ENCODE measurements around the gene OPTN. TPM values are rescaled to one million over a fixed set of nuclear protein-coding genes. Genes with fewer than 3 reads are reported as not detected.
"Not testable (repeated sequence)": the region's sequence is repeated elsewhere in the genome, so short reads cannot be mapped to it uniquely, and the experiment has no call there.

OPTN gene
- total RNA-seq (2012; rRNA removed) = 33.9 and 55.5 TPM in 2 replicates

DNA sequence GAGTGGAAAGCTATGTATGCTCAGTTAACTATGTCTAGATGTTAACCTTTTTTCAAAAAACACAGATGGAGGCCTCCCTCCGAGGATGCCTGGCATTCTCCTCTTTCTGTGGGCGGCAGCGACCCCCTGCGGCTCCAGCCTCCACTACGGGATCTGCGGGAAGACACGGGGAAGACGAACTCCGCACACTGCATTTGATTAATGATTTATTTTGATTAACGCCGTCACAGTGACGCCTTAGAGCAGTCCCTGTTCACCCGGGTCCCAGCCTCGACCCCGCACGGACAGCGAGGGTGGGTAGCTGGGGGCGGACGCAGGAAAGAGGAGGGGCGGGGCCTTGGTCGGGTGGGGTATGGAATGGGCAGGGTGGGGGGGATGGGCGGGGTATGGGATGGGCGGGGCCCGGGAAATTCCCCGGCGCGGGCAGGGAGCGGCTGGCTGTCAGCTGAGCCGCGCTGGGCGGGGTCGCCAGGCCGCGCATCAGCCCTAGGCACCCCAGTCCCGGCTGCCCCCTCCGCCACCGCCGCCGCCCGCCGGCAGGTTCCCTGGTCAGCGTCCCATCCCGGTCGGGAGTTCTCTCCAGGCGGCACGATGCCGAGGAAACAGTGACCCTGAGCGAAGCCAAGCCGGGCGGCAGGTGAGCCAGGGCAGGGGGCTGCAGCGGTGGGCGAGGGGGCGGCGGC lies at the start of gene OPTN:
TSS of gene OPTN (plus strand) at position 498 of the 683 bp plus-strand sequence. CDS start 8,960 bp downstream, outside the sequence.
- Histone ChIP-seq H3K4me3 (ENCODE audit: low read length) (peak within 1 kb of the TSS; percentile 78), H3K9ac (ENCODE audit: low read depth, low read length) (peak within 1 kb of the TSS; percentile 92), H3K9me3 (replicated peaks; ENCODE audit: low read length) (no peaks in the 10 kb centered on the region), H3K27me3 (ENCODE audit: control insufficient read depth, insufficient read depth, low read length) (no peaks in the 10 kb centered on the region), H3K4me2 (ENCODE audit: low read length) (peak within 1 kb of the TSS; percentile 89), H3K4me1 (ENCODE audit: control insufficient read depth, insufficient read depth, low read length) (peaks cover 15% of the 10 kb centered on the region), H3K36me3 (ENCODE audit: insufficient read depth, low read length) (peaks cover 5% of the 10 kb centered on the region)

DNA sequence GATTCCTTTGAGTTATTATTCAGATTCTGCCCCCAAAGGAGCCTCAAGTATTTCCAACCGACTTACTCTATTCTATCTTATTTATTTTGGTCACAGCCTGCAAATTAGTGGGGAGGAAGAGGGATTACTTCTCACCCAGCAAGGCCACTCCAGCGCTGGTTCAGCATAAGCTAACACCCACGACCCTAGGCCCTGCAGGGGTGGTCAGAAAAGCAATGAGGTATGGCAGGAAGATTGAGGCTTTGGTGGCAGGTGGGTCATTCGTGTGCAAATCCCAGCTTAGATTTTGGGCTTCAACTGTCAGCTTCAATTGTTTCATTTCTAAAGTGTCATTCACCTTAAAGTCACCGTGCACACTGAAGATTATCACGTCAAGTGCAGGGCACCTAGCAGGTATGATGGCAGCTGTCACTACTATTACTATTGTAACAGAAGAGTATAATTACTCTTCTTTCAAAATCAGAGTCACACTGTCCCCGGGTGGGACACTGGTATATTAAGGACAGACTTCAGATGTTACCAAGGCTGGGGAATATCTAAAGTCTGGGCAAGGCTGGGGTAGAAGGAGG lies 48.8 kb upstream of the OPTN start:
- Histone ChIP-seq H3K4me1 (ENCODE audit: control insufficient read depth, insufficient read depth, low read length) (no peaks in the 10 kb centered on the region), H3K9me3 (replicated peaks; ENCODE audit: low read length) (no peaks in the 10 kb centered on the region), H3K4me3 (ENCODE audit: low read length) (no peak overlapping the region), H3K4me2 (ENCODE audit: low read length) (no peak overlapping the region), H3K9ac (ENCODE audit: low read depth, low read length) (no peak overlapping the region), H3K36me3 (ENCODE audit: insufficient read depth, low read length) (no peaks in the 10 kb centered on the region), H3K27me3 (ENCODE audit: control insufficient read depth, insufficient read depth, low read length) (peaks cover 20% of the 10 kb centered on the region)

DNA sequence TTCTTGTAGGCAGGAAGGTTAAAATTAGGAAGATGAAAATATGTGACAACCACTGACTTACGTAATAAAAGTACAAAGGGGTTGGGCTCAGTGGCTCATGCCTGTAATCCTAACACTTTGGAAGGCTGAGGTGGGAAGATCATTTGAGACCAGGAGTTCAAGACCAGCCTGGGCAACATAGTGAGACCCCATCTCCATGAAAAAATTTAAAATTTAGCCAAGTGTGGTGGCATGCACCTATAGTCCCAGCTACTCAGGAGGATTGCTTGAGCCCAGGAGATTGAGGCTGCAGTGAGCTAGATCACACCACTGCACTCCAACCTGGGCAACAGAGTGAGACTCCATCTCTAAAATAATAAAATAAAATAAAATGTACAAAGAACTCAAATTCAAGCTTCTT lies 46.8 kb upstream of the OPTN start:
- not testable (repeated sequence) for H3K4me3 ChIP-seq (ENCODE audit: low read length); H3K9ac ChIP-seq (ENCODE audit: low read depth, low read length)

DNA sequence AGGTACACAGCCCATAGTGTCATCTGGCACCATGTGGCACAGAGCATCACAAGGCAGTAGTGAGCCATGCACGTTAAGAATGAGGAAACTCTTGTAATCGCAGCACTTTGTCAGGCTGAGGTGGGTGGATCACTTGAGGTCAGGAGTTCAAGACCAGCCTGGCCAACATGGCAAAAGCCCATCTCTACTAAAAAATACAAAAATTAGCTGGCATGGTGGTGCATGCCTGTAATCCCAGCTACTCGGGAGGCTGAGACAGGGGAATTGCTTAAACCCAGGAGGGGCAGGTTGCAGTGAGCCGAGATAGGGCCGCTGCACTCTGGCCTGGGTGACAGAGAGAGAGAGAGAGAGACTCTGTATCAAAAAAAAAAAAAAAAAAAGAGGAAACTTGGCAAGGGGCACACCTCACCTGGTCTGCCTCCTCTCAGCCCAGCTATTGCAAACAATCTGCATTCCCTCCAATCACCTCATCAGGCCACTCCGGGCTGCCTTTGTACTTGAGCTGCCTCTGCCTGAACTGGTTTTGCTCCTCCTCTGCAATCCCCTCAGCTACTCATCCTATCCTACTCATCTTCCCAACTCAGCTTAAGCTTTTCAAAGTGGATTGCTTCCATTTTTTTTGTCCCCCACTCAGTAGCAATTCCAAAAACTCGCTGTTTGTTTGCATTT lies 46.0 kb upstream of the OPTN start:
- H3K36me3 ChIP-seq (ENCODE audit: insufficient read depth, low read length) = no peaks in the 10 kb centered on the region
- no peak overlapping the region for H3K4me3 ChIP-seq (ENCODE audit: low read length)
- no peak overlapping the region for H3K4me2 ChIP-seq (ENCODE audit: low read length)
- peaks cover 13% of the 10 kb centered on the region for H3K27me3 ChIP-seq (ENCODE audit: control insufficient read depth, insufficient read depth, low read length)
- no peak overlapping the region for H3K9ac ChIP-seq (ENCODE audit: low read depth, low read length)
- H3K9me3 ChIP-seq (replicated peaks; ENCODE audit: low read length) = no peaks in the 10 kb centered on the region
- no peaks in the 10 kb centered on the region for H3K4me1 ChIP-seq (ENCODE audit: control insufficient read depth, insufficient read depth, low read length)

More for the DNA sequence above, 46.8 kb upstream of the OPTN start:
- H3K4me1 ChIP-seq (ENCODE audit: control insufficient read depth, insufficient read depth, low read length); H3K9me3 ChIP-seq (replicated peaks; ENCODE audit: low read length); H3K36me3 ChIP-seq (ENCODE audit: insufficient read depth, low read length); H3K4me2 ChIP-seq (ENCODE audit: low read length): not testable (repeated sequence)
- H3K27me3 ChIP-seq (ENCODE audit: control insufficient read depth, insufficient read depth, low read length) = peaks cover 15% of the 10 kb centered on the region

DNA sequence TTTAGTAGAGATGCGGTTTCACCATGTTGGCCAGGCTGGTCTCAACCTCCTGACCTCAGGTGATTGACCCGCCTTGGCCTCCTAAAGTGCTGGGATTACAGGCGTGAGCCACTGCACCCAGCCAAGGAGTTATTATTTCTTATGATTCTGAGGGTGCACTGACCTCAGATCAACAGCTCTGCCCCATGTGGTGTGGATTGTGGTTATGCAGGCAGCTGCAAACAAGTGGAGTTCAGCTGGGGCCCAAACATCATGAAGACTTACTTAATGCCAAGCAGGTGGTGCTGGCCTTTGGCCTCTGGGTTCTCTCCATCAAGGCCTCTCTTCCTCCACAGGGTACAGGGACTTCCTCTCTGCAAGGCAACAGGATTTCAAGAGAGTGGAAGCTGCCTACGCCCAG lies 45.1 kb upstream of the OPTN start:
- H3K4me2 ChIP-seq (ENCODE audit: low read length) = no peak overlapping the region
- H3K4me1 ChIP-seq (ENCODE audit: control insufficient read depth, insufficient read depth, low read length) = no peaks in the 10 kb centered on the region
- no peaks in the 10 kb centered on the region for H3K36me3 ChIP-seq (ENCODE audit: insufficient read depth, low read length)
- H3K27me3 ChIP-seq (ENCODE audit: control insufficient read depth, insufficient read depth, low read length) = peaks cover 11% of the 10 kb centered on the region
- H3K4me3 ChIP-seq (ENCODE audit: low read length) = no peak overlapping the region
- H3K9ac ChIP-seq (ENCODE audit: low read depth, low read length) = no peak overlapping the region
- H3K9me3 ChIP-seq (replicated peaks; ENCODE audit: low read length) = no peaks in the 10 kb centered on the region

DNA sequence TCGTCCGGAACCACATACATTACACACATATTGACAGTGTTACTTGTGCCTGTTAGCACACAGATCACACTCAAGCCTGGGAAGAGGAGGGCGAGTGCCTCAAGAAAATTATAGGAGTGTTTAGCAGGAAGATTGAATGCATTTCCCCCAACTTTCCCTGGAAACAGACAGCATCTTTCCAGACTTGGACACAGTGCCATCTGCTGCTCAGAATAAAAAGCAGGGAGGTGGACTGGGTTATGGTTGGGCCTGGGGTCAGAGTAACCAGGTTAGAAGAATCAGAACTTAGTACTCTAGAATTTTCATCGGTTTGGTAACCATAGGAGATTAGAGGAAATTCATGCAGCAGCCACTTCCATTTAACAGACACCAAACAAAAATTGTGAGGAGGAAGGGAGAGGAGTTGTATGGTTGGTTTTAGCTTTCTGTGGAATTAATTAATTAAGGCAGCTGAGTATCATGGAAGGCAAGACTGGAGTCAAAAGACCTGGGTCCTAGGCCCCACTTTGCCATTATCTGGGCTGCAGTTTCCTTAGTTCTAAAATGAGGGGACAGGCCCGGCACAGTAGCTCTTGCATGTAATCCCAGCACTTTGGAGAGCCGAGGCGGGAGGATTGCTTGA lies 43.4 kb upstream of the OPTN start:
- Histone ChIP-seq H3K4me2 (ENCODE audit: low read length) (no peak overlapping the region), H3K4me3 (ENCODE audit: low read length) (no peak overlapping the region), H3K27me3 (ENCODE audit: control insufficient read depth, insufficient read depth, low read length) (peaks cover 16% of the 10 kb centered on the region), H3K9ac (ENCODE audit: low read depth, low read length) (no peak overlapping the region), H3K9me3 (replicated peaks; ENCODE audit: low read length) (no peaks in the 10 kb centered on the region), H3K36me3 (ENCODE audit: insufficient read depth, low read length) (no peaks in the 10 kb centered on the region), H3K4me1 (ENCODE audit: control insufficient read depth, insufficient read depth, low read length) (no peaks in the 10 kb centered on the region)

DNA sequence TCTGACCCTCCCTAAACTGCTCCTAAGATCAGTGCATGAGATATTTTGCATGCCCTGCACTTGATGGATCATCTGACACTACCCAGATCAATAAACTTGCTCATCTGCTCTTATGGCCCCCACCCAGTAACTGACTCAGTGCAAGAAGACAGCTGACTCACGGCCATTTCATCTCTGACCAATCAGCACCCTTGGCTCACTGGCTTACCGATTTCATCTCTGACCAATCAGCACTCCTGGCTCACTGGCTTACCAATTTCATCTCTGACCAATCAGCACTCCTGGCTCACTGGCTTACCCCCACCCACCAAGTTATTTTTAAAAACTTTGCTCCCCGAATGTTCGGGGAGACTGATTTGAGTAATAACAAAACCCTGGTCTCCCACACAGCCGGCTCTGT lies 37.2 kb upstream of the OPTN start:
- no peak overlapping the region for H3K4me3 ChIP-seq (ENCODE audit: low read length)
- H3K36me3 ChIP-seq (ENCODE audit: insufficient read depth, low read length) = no peaks in the 10 kb centered on the region
- H3K4me1 ChIP-seq (ENCODE audit: control insufficient read depth, insufficient read depth, low read length) = no peaks in the 10 kb centered on the region
- H3K9ac ChIP-seq (ENCODE audit: low read depth, low read length) = no peak overlapping the region
- H3K4me2 ChIP-seq (ENCODE audit: low read length) = no peak overlapping the region
- no peaks in the 10 kb centered on the region for H3K9me3 ChIP-seq (replicated peaks; ENCODE audit: low read length)
- H3K27me3 ChIP-seq (ENCODE audit: control insufficient read depth, insufficient read depth, low read length) = peaks cover 5% of the 10 kb centered on the region

DNA sequence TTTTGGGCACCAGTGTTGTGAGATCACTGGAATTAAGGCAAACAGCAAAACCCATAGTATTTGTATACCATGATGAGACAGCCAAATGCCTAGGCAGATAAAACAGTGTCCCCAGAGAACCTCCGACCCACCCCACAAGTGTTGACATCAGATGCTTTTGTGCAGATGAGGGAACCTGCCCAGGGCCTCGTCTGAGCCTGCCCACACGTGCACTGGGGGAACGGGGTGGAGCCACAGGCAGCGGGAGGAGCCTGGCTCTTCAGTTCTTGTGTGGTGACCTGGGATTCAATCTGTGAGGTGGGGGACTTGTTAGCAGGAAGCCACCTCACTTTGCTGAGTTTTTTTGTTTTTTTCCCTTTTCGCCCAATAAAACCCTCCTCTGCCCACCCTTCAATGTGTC lies 33.4 kb upstream of the OPTN start:
- Histone ChIP-seq H3K4me2 (ENCODE audit: low read length) (no peak overlapping the region), H3K36me3 (ENCODE audit: insufficient read depth, low read length) (no peaks in the 10 kb centered on the region), H3K4me1 (ENCODE audit: control insufficient read depth, insufficient read depth, low read length) (no peaks in the 10 kb centered on the region), H3K4me3 (ENCODE audit: low read length) (no peak overlapping the region), H3K27me3 (ENCODE audit: control insufficient read depth, insufficient read depth, low read length) (peaks cover 10% of the 10 kb centered on the region), H3K9ac (ENCODE audit: low read depth, low read length) (no peak overlapping the region), H3K9me3 (replicated peaks; ENCODE audit: low read length) (no peaks in the 10 kb centered on the region)

DNA sequence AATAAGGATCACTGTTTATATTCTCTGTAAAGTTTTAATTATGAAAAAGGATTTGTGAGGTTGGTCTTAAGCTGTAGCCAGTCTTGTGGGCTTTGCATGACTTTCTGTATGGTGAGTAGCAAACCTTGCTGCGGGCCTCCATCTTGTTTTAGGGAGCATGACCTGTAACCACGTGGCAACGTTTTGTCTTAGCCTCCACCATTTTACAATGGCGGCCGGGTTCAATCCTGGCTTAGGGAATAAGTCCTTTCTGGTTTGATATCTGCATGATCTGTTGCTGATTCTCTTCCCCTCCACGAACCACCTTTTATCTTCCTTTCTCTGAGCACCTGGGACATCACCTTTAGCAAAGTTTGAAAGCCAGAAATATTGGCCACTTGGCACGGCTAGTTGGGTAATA lies 32.5 kb upstream of the OPTN start:
- Histone ChIP-seq H3K4me1 (ENCODE audit: control insufficient read depth, insufficient read depth, low read length) (no peaks in the 10 kb centered on the region), H3K36me3 (ENCODE audit: insufficient read depth, low read length) (no peaks in the 10 kb centered on the region), H3K27me3 (ENCODE audit: control insufficient read depth, insufficient read depth, low read length) (peaks cover 13% of the 10 kb centered on the region), H3K9me3 (replicated peaks; ENCODE audit: low read length) (no peaks in the 10 kb centered on the region), H3K9ac (ENCODE audit: low read depth, low read length) (no peak overlapping the region), H3K4me2 (ENCODE audit: low read length) (no peak overlapping the region), H3K4me3 (ENCODE audit: low read length) (no peak overlapping the region)

DNA sequence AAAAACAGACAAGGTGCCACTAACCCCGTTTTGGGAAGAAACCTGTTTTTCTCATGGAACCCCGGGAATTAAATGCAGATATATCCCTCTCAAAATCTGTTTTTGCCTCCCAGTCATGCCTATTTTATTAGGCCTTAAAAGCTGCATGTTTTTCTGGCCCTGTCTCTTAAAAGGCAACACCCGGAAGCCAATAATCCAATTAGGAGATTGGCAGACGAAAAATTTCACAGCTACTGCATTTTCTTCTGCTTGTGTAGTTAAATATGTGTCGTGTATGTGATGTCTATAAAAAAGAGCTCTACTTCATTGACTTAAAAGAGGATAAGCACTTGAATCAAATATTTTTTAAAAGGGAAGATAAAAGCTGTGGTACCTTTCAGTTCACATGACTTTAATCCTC lies 31.9 kb upstream of the OPTN start:
- Histone ChIP-seq H3K9ac (ENCODE audit: low read depth, low read length) (no peak overlapping the region), H3K4me3 (ENCODE audit: low read length) (no peak overlapping the region), H3K9me3 (replicated peaks; ENCODE audit: low read length) (no peaks in the 10 kb centered on the region), H3K4me2 (ENCODE audit: low read length) (no peak overlapping the region), H3K36me3 (ENCODE audit: insufficient read depth, low read length) (no peaks in the 10 kb centered on the region), H3K4me1 (ENCODE audit: control insufficient read depth, insufficient read depth, low read length) (no peaks in the 10 kb centered on the region), H3K27me3 (ENCODE audit: control insufficient read depth, insufficient read depth, low read length) (peaks cover 13% of the 10 kb centered on the region)

DNA sequence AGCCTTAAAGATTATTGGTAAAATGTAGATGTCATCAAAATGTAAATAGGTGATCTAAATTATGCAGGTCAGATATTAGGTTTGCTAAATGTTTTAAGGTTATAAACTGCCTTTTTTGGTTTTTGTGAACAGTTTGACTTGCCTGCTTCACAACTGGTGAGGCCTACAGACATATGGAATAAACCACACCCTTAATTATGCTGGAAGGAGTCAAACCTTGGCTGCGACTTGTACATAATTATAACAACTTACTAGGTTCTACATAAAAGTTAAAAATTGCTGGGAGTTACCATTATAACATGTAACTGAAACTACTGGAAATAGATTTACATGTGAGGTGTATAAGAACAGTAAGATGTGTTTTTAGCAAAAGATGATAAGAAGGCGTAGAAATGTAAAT lies 31.5 kb upstream of the OPTN start:
- Histone ChIP-seq H3K4me3 (ENCODE audit: low read length) (no peak overlapping the region), H3K4me1 (ENCODE audit: control insufficient read depth, insufficient read depth, low read length) (no peaks in the 10 kb centered on the region), H3K36me3 (ENCODE audit: insufficient read depth, low read length) (no peaks in the 10 kb centered on the region), H3K9ac (ENCODE audit: low read depth, low read length) (no peak overlapping the region), H3K9me3 (replicated peaks; ENCODE audit: low read length) (no peaks in the 10 kb centered on the region), H3K4me2 (ENCODE audit: low read length) (no peak overlapping the region), H3K27me3 (ENCODE audit: control insufficient read depth, insufficient read depth, low read length) (peaks cover 13% of the 10 kb centered on the region)
